HG02840 (cell line): ENCODE results near the gene SLC38A1.

Source experiments
- ATAC-seq: cut with Tn5 transposase; IDR thresholded peaks from one replicate; pipeline ENCODE4 v1.9.1; 2021; ENCODE audit warnings: mild to moderate bottlenecking, moderate library complexity, moderate number of reproducible peaks; ENCODE audit not compliant: unreplicated experiment, low FRiP score

The SLC38A1 gene

DNA sequence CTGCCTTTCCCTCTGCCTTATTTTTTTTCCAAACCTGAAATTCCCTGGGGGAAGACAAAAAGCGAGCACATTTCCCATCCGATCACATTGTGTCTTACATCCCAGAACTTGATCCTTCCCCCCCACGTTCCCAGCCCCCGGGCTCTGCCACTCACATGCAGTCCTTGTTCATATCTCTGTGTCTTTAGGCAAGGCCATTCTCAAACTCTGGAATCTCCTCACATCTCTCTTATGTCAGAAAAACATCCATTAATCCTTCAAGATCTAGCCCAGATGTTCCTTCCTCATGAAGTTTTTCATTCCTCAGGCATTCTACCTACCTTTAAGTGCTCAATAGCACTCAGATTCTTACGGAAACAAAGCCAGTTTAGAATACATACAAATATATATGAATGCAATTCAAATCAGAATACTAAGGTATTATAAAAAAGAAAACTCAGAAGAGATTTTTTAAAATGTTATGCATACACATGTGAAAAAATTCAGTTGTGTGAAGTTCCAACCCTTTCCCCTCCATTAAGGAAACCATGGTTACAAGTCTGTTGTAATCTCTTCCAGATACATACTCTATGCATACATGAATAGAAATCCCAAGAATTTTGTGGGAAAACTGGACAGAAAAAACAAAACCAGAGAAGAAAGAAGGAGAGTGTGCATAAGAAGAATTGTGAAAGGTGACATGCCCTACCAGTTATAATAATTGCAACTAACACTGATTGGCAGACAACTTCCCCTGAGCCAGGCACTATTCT lies 120.3 kb downstream of the SLC38A1 start:
- no peak for ATAC-seq

DNA sequence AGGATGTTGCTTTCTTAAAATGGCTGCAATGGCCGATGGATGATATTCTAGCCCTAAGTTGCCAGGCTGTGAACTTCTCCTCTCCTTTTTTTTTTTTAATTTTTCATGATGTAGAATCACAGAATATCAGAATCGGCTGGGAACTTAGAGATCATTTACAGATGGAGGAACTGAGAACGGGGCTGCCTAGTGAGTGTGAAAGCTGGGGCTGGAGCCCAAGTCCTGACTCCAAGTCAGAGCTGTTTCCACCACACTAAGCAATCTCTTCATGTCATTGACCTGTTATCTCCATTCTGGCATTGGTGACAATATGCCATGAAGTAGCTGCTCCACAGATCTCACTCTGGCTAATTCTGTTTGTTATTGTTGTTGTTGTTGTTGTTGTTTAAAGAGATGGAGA lies 121.7 kb downstream of the SLC38A1 start:
- ATAC-seq = peak; percentile 54

DNA sequence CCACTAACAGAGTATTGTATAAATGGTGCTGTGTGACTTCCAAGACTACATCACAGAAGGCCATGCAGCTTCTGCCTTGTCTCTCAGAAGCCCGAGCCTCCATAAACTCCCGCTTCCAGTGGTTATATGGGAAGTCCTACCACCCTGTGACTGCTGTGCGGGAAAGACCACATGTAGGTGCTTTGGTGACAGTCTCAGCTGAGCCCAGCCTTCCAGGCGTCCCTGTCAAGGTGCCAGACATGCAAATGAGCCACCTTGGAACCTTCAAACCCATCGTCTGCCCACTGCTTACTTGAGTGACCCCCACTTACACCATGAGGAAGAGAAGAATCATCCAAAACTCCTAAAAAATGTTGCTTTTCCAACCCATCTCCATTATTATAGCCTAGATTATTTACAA lies 123.0 kb downstream of the SLC38A1 start:
- ATAC-seq = no peak

- ATAC-seq = no peak
These were observed 124.4 kb downstream of the SLC38A1 start for GRCh38 chr12:46144433-46144832.

GRCh38 chr12:46136249-46136648 lies 132.6 kb downstream of the SLC38A1 start:
- no peak for ATAC-seq

DNA sequence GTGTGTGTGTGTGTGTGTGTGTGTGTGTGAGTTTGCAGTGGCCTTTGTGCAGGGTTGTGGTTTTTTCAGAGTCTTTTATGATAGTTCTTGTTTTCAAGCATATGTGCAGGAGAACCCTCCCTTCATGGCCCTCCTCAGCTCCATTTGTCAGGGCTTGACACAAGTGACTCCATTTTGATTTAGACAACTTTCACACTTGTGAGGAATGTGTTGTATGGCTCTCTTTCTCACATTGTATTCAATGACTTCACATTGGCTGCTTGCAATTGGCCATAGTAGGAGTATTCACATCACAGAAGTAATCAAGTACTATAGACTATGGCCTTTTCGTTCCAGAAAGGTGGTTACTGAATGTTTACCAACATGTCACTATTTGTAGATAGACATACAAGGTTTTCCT lies 133.1 kb downstream of the SLC38A1 start:
- ATAC-seq = no peak

DNA sequence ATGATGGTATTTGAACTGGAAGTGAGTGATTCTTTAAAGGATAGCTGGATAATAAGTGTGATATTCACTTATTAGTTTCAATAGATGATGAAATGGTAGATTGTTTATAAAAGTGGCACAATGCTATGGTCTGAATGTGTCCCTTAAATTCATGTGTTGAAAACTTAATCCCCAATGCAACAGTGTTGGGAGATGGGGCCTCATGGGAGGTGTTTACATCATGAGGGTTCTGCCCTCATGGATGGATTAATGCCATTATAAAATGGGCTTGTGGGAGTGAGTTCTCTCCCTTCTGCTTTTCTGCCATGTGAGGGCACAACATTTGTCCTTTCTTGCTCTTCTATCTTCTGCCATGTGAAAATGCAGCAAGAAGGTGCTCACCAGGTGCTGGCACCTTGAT lies 134.0 kb downstream of the SLC38A1 start:
- ATAC-seq = no peak

GRCh38 chr12:46134205-46134811 lies 134.5 kb downstream of the SLC38A1 start:
- ATAC-seq = no peak

- no peak for ATAC-seq
These were observed 135.1 kb downstream of the SLC38A1 start for GRCh38 chr12:46133751-46134150.
